Measurements from ENCODE around the gene EXOC4.

EXOC4 gene

GRCh38 chr7:133824132-133824531 is 571.3 kb downstream of the EXOC4 start:
- intact Hi-C loops (cut with DNase I; ENCODE audit: low total_unique reads), result no loop called here
- H3K27me3 ChIP-seq, result no peaks in the 10 kb centered on the region
- no peak overlapping the region for H3K27ac ChIP-seq
- DNase-seq, result no peak
- no peak overlapping the region for H3K4me3 ChIP-seq
- H3K36me3 ChIP-seq, result peaks cover 0 to 8% (median under 1%) of the 10 kb centered on the region in 3 donors
- H3K9me3 ChIP-seq, result no peaks in the 10 kb centered on the region
- H3K4me1 ChIP-seq, result no peaks in the 10 kb centered on the region
- TF ChIP-seq CTCF (IDR thresholded peaks at IDR 0.05), result no peak

- intact Hi-C loops (cut with DNase I; ENCODE audit: low total_unique reads), result no loop called here
- TF ChIP-seq CTCF (IDR thresholded peaks at IDR 0.05), result no peak
- Histone ChIP-seq H3K4me1 (no peaks in the 10 kb centered on the region), H3K27me3 (no peaks in the 10 kb centered on the region), H3K4me3 (no peak overlapping the region), H3K9me3 (peaks cover 0 to 13% (median 0%) of the 10 kb centered on the region in 3 donors), H3K27ac (no peak overlapping the region), H3K36me3 (peaks cover 0 to 10% (median 7%) of the 10 kb centered on the region in 3 donors)
- no peak for DNase-seq
Measured at GRCh38 chr7:133827707-133828623, 575.1 kb downstream of the EXOC4 start.

DNA sequence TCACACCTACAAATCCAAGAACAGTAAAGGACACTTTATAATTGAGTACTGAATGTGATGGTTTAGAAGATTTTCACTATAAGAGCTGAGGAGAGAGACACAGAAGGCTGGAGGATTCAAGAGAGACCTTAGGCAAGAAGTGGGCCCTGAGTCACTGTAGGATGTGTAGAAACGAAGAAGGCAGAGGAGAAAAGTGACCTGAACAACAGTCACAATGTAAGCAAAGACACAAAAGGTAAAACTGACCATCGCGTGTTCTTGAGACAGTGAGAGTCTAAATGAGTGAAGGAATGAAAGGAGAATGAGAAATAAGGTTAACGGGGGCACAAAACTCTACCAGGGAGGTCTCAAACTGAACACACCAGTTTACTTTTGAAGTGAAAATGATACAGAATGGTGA is 576.0 kb downstream of the EXOC4 start:
- Histone ChIP-seq H3K27ac (no peak overlapping the region), H3K4me3 (no peak overlapping the region), H3K4me1 (no peaks in the 10 kb centered on the region), H3K27me3 (no peaks in the 10 kb centered on the region), H3K9me3 (peaks cover 0 to 13% (median 0%) of the 10 kb centered on the region in 3 donors), H3K36me3 (peaks cover 0 to 10% (median 7%) of the 10 kb centered on the region in 3 donors)
- intact Hi-C loops (cut with DNase I; ENCODE audit: low total_unique reads), result no loop called here
- TF ChIP-seq CTCF (IDR thresholded peaks at IDR 0.05), result no peak
- DNase-seq, result no peak

- intact Hi-C loops (cut with DNase I; ENCODE audit: low total_unique reads), result no loop called here
- TF ChIP-seq CTCF (IDR thresholded peaks at IDR 0.05), result no peak
- Histone ChIP-seq H3K9me3 (peaks cover 0 to 13% (median 0%) of the 10 kb centered on the region in 3 donors), H3K27me3 (no peaks in the 10 kb centered on the region), H3K4me1 (no peaks in the 10 kb centered on the region), H3K36me3 (peaks cover 0 to 10% (median 7%) of the 10 kb centered on the region in 3 donors), H3K27ac (no peak overlapping the region), H3K4me3 (no peak overlapping the region)
- no peak for DNase-seq
Measured at GRCh38 chr7:133829336-133829897, 576.5 kb downstream of the EXOC4 start.

GRCh38 chr7:133830081-133830480 is 577.2 kb downstream of the EXOC4 start:
- TF ChIP-seq CTCF (IDR thresholded peaks at IDR 0.05), result no peak
- intact Hi-C loops (cut with DNase I; ENCODE audit: low total_unique reads), result no loop called here
- Histone ChIP-seq H3K27me3 (no peaks in the 10 kb centered on the region), H3K27ac (no peak overlapping the region), H3K4me3 (no peak overlapping the region), H3K4me1 (no peaks in the 10 kb centered on the region), H3K9me3 (peaks cover 0 to 13% (median 0%) of the 10 kb centered on the region in 3 donors), H3K36me3 (peaks cover 0 to 10% (median 7%) of the 10 kb centered on the region in 3 donors)
- DNase-seq, result no peak
